ENCODE measurements around the gene KCNJ6.

The KCNJ6 gene

DNA sequence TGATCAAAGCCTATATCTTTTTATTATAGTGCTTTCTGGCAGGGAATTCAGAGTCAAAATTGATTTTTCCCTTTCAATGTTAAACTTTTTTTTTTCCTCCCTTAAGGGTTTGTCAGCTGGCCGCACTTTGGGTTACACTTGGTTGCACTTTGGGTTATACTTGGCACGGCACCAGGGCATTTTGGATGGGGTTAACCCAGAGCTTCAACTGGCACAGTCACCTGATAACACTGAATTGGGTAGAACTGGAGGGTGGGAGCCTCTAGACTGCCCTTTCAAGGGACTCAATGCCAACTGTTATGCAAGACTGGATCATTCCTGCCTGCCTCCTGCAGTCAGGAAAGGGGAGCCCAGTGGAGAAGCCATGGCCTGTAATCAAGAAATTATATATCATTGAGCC lies 211.5 kb downstream of the KCNJ6 start:
- TF ChIP-seq POLR2A (IDR thresholded peaks at IDR 0.05; ENCODE audit: extremely low read depth, insufficient read length) (no peak), MAX (IDR thresholded peaks at IDR 0.05; ENCODE audit: low read depth, low read length) (no peak), MYC (IDR thresholded peaks at IDR 0.05; ENCODE audit: low read depth, low read length) (no peak)
- TF ChIP-seq, protein P1, sequence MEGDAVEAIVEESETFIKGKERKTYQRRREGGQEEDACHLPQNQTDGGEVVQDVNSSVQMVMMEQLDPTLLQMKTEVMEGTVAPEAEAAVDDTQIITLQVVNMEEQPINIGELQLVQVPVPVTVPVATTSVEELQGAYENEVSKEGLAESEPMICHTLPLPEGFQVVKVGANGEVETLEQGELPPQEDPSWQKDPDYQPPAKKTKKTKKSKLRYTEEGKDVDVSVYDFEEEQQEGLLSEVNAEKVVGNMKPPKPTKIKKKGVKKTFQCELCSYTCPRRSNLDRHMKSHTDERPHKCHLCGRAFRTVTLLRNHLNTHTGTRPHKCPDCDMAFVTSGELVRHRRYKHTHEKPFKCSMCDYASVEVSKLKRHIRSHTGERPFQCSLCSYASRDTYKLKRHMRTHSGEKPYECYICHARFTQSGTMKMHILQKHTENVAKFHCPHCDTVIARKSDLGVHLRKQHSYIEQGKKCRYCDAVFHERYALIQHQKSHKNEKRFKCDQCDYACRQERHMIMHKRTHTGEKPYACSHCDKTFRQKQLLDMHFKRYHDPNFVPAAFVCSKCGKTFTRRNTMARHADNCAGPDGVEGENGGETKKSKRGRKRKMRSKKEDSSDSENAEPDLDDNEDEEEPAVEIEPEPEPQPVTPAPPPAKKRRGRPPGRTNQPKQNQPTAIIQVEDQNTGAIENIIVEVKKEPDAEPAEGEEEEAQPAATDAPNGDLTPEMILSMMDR (IDR thresholded peaks at IDR 0.05; ENCODE audit: low read depth, low read length), result no peak
- DNase-seq (ENCODE audit: low read depth), result no peak

DNA sequence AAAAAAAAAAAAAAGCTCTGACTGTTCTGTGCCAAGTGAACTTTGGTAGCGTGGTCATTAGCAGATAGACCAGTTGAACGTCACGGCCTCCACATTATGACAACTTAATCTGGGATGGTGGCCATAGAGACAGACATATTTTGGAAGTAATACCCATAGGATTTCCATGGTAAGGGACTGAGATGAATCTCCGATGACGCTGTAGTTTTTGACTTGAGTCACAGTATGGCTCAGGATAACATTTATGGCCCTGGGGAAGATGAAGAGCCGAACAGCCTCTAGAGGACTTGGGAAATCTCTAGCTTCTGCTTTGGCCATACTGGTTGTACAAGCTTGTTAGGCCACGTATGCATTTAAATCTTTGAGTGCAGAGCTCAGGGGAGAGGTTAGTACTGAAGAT lies 214.0 kb downstream of the KCNJ6 start:
- no peak for TF ChIP-seq MYC (IDR thresholded peaks at IDR 0.05; ENCODE audit: low read depth, low read length)
- TF ChIP-seq MAX (IDR thresholded peaks at IDR 0.05; ENCODE audit: low read depth, low read length), result no peak
- TF ChIP-seq POLR2A (IDR thresholded peaks at IDR 0.05; ENCODE audit: extremely low read depth, insufficient read length), result no peak
- TF ChIP-seq, protein P1 (IDR thresholded peaks at IDR 0.05; ENCODE audit: low read depth, low read length), result no peak
- no peak for DNase-seq (ENCODE audit: low read depth)
- H3K4me3 ChIP-seq (ENCODE audit: low read depth, low read length), result no peak overlapping the region

More for the DNA sequence above, 211.5 kb downstream of the KCNJ6 start:
- no peak overlapping the region for H3K4me3 ChIP-seq (ENCODE audit: low read depth, low read length)

GRCh38 chr21:37700641-37701202 lies 215.5 kb downstream of the KCNJ6 start:
- H3K4me3 ChIP-seq (ENCODE audit: low read depth, low read length), result no peak overlapping the region
- peak; percentile 87 for DNase-seq (ENCODE audit: low read depth)
- TF ChIP-seq, protein P1 (IDR thresholded peaks at IDR 0.05; ENCODE audit: low read depth, low read length), result peak; percentile 74
- TF ChIP-seq MAX (IDR thresholded peaks at IDR 0.05; ENCODE audit: low read depth, low read length) (peak; percentile 91), POLR2A (IDR thresholded peaks at IDR 0.05; ENCODE audit: extremely low read depth, insufficient read length) (no peak), MYC (IDR thresholded peaks at IDR 0.05; ENCODE audit: low read depth, low read length) (no peak)

DNA sequence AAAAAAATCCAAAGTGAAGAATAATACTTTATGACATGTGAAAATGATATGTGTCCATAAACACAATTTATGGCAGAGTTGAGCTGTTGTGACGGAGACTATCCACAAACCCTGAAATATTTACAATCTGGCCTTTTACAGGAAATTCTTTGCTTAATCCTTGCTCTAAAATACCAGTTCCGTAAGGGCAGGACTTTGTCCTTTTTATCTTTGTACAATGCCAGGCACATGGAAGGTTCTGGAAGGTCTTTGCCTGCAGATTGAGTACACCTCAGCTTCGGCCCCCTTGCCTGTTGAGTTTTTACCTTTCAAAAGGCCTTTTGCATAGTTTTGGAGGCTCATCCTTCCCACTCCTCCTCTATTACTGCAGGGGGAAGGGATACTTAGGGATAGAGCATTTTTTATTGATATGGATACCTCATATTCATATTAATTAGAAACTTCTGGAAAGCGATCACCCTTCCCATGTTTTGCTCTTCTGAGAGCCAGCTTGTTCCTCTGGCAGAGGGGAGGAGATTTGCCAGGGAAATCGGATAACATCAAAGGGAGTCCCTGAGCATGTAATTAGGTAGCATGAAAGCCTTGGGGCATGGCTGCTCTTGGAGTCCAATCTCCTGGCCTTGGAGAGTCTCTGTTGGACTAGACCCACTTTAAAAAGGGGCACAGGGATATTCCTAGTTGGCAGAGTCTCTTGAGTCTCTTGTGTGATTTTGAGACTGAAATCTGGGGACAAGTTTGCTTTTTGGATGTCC lies 217.1 kb downstream of the KCNJ6 start:
- H3K4me3 ChIP-seq (ENCODE audit: low read depth, low read length), result no peak overlapping the region
- DNase-seq (ENCODE audit: low read depth), result no peak
- TF ChIP-seq, protein P1 (IDR thresholded peaks at IDR 0.05; ENCODE audit: low read depth, low read length), result no peak
- TF ChIP-seq POLR2A (IDR thresholded peaks at IDR 0.05; ENCODE audit: extremely low read depth, insufficient read length) (no peak), MYC (IDR thresholded peaks at IDR 0.05; ENCODE audit: low read depth, low read length) (no peak), MAX (IDR thresholded peaks at IDR 0.05; ENCODE audit: low read depth, low read length) (no peak)

DNA sequence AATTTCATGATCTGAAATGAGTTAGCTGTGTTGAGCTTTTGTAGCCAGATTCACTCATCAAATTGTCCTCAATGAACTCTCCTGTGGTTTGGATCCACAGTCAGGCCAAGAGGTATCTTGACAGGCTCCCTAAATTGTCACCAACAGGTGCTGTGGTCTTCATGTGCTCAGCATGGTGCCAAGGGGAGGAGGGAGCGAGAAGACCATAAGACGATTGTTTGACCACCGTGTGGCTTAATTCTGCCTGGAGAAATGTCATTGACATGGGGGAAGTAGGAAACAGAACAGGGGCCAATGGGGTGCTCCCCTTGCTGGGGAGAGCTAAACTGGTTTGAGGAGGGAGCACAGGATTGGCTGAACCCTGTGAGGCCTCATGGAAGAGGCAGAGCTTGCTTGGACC lies 219.3 kb downstream of the KCNJ6 start:
- H3K4me3 ChIP-seq (ENCODE audit: low read depth, low read length), result no peak overlapping the region
- TF ChIP-seq, protein P1 (IDR thresholded peaks at IDR 0.05; ENCODE audit: low read depth, low read length), result no peak
- TF ChIP-seq MYC (IDR thresholded peaks at IDR 0.05; ENCODE audit: low read depth, low read length) (no peak), POLR2A (IDR thresholded peaks at IDR 0.05; ENCODE audit: extremely low read depth, insufficient read length) (no peak), MAX (IDR thresholded peaks at IDR 0.05; ENCODE audit: low read depth, low read length) (no peak)
- DNase-seq (ENCODE audit: low read depth), result no peak
